GM12878 (cell line): ENCODE results near the gene GPR146. TPM values are rescaled to one million over a fixed set of nuclear protein-coding genes. Genes with fewer than 3 reads are reported as not detected.

Experiments
- ATAC-seq: fragments of 200-7000 bp; cut with Tn5 transposase; 3 replicates; pipeline ENCODE4 v1.9.1; 2020; ENCODE audit warnings: mild to moderate bottlenecking, moderate library complexity
- BruUV-seq: library from RNA; stranded (reverse); fragments of 400-500 nt; replicated peaks from 2 replicates; lab custom pipeline; 2021; lab: Mats Ljungman, UMichigan
- CTCF ChIA-PET: fragments of 300-600 bp; sonication (Branson Sonifier 250); formaldehyde crosslinking; extraction: SDS; loops from one replicate; lab custom pipeline; 2021; ENCODE audit warnings: inconsistent platforms; lab: Yijun Ruan, JAX
- POLR2A ChIA-PET: fragments of 350-600 bp; formaldehyde crosslinking; extraction: SDS; loops from one replicate; lab custom pipeline; 2021; ENCODE audit warnings: inconsistent platforms; lab: Charles Lee
- RAD21 ChIA-PET: fragments of 300-600 bp; sonication (Branson Sonifier 250); formaldehyde crosslinking; loops from one replicate; lab custom pipeline; 2023; ENCODE audit warnings: antibody characterized with exemption; ENCODE audit not compliant: unreplicated experiment; lab: Charles Lee
- SMC1A ChIA-PET: fragments of 300-600 bp; sonication (Branson Sonifier 250); formaldehyde crosslinking; loops from one replicate; lab custom pipeline; 2023; ENCODE audit not compliant: unreplicated experiment, uncharacterized antibody; lab: Charles Lee
- DNase-seq: peaks from one replicate; pipeline ENCODE4 v3.0.0-alpha.2; 2011; ENCODE audit warnings: low read depth, low spot score
- FAIRE-seq: peaks from 3 replicates; lab custom pipeline; 2011; peaks lifted over from hg19 to GRCh38; lab: Jason Lieb, UNC
- H2AFZ ChIP-seq: 2 replicates; pipeline ENCODE4 v1.6.0; 2011; ENCODE audit warnings: low read depth, low read length, control low read depth; ENCODE audit not compliant: control insufficient read depth
- H3K27ac ChIP-seq: 2 replicates; pipeline ENCODE4 v1.5.1; 2011; ENCODE audit warnings: control low read depth; ENCODE audit not compliant: control insufficient read depth, insufficient read depth
- H3K27me3 ChIP-seq, 2 experiments: replicated peaks in 1 of 2; 2 replicates each; pipeline versions ENCODE4 v1.6.0 to v1.6.1; 2011; ENCODE audit warnings: low read length in 1 of 2; ENCODE audit not compliant: control insufficient read depth in 2 of 2, insufficient read depth in 2 of 2
- H3K36me3 ChIP-seq, 2 experiments: 2 replicates each; pipeline ENCODE4 v1.5.1; 2011; ENCODE audit warnings: low read length in 1 of 2; ENCODE audit not compliant: control insufficient read depth in 2 of 2, insufficient read depth in 2 of 2
- H3K4me1 ChIP-seq: 2 replicates; pipeline ENCODE4 v1.6.1; 2011; ENCODE audit warnings: mild to moderate bottlenecking, low read length, moderate library complexity, mixed read lengths; ENCODE audit not compliant: control insufficient read depth, insufficient read depth
- H3K4me2 ChIP-seq: 2 replicates; pipeline ENCODE4 v1.6.0; 2011; ENCODE audit warnings: control low read depth; ENCODE audit not compliant: control insufficient read depth, insufficient read depth
- H3K4me3 ChIP-seq: fragments of 200-600 bp; sonication (generic); 2 replicates; pipeline ENCODE4 v1.5.1; 2016
- H3K79me2 ChIP-seq: 2 replicates; pipeline ENCODE4 v1.6.0; 2011; ENCODE audit warnings: low read length; ENCODE audit not compliant: control insufficient read depth, insufficient read depth
- H3K9ac ChIP-seq: 2 replicates; pipeline ENCODE4 v1.8.0; 2011; ENCODE audit warnings: low read length, control low read depth, mixed read lengths; ENCODE audit not compliant: control insufficient read depth, insufficient read depth
- H3K9me3 ChIP-seq: replicated peaks from 3 replicates; pipeline ENCODE4 v1.5.1; 2011; ENCODE audit warnings: mild to moderate bottlenecking, low read length; ENCODE audit not compliant: control insufficient read depth, insufficient read depth
- H4K20me1 ChIP-seq: 2 replicates; pipeline ENCODE4 v1.6.0; 2011; ENCODE audit not compliant: control insufficient read depth, insufficient read depth
- CREM ChIP-seq: IDR thresholded peaks from 2 replicates; pipeline ENCODE4 v1.6.1; 2014; ENCODE audit warnings: antibody characterized with exemption, low read depth
- HDAC6 ChIP-seq: fragments of 200-600 bp; sonication (generic); IDR thresholded peaks from one replicate; pipeline ENCODE4 v1.8.0; 2017; ENCODE audit warnings: antibody characterized with exemption; ENCODE audit not compliant: unreplicated experiment
- HDGF ChIP-seq: fragments of 450-650 bp; IDR thresholded peaks from 2 replicates; pipeline ENCODE4 v1.6.1; 2016; ENCODE audit warnings: antibody characterized with exemption
- IKZF2 ChIP-seq, 2 experiments: fragments of 450-650 bp; IDR thresholded peaks; 2 replicates each; pipeline ENCODE4 v1.6.1; 2017; ENCODE audit warnings: mild to moderate bottlenecking in 2 of 2, moderate library complexity in 2 of 2
- NFXL1 ChIP-seq: fragments of 450-650 bp; IDR thresholded peaks from 2 replicates; pipeline ENCODE4 v1.6.1; 2017; ENCODE audit warnings: antibody characterized with exemption, mild to moderate bottlenecking, borderline replicate concordance
- NR2F1 ChIP-seq: fragments of 450-650 bp; conservative IDR thresholded peaks from 2 replicates; pipeline ENCODE4 v1.6.1; 2017; ENCODE audit warnings: mild to moderate bottlenecking
- SIX5 ChIP-seq: IDR thresholded peaks from 2 replicates; pipeline ENCODE4 v1.6.1; 2011; ENCODE audit warnings: mild to moderate bottlenecking, low read depth, low read length, moderate library complexity; ENCODE audit not compliant: severe bottlenecking
- SMC3 ChIP-seq: IDR thresholded peaks from 2 replicates; pipeline ENCODE4 v1.6.1; 2011; ENCODE audit warnings: low read length, improper control_type of control experiment, borderline replicate concordance
- WGBS: methylation state at CpG from one replicate; pipeline ENCODE4 v1.1.6; 2016; ENCODE audit warnings: low lambda C conversion rate; ENCODE audit not compliant: insufficient replicate concordance, insufficient coverage; ENCODE audit errors: missing lambda C conversion rate; 5-methylcytosine and 5-hydroxymethylcytosine counted together
- in situ Hi-C: fragments of 300-500 bp; cut with MboI; formaldehyde crosslinking; loops from 9 replicates; pipeline ENCODE4 v1.14.3; 2018; ENCODE audit warnings: mixed read lengths
- intact Hi-C: fragments of 100-400 bp; cut with micrococcal nuclease; formaldehyde crosslinking; loops from one replicate; pipeline ENCODE4 v1.14.2; 2022; ENCODE audit not compliant: unreplicated experiment
- polyA plus RNA-seq, 11 experiments: library from polyadenylated mRNA; depleted of rRNA in 4 of 11; unstranded in 6 of 11; stranded (reverse) in 5 of 11; fragments of >200 nt; fragmentation: Nextera tagmentation in 4 of 11; fragmentation: Illumina TruSeq in 1 of 11; extraction: Ambion mirVana in 4 of 11; extraction: Trizol in 1 of 11; gene quantifications; 1 replicate in 1 of 11; 2 replicates in 10 of 11; pipeline versions ENCODE4 v1.2.1 to v1.2.3, GENCODE V29; 2011 to 2016; ENCODE audit warnings: inconsistent platforms in 2 of 11, missing spikeins in 2 of 11, low read depth in 1 of 11
- total RNA-seq, 4 experiments: library from RNA; depleted of rRNA in 3 of 4; stranded (reverse); fragments of >200 nt in 3 of 4; fragmentation: Illumina TruSeq in 1 of 4; extraction: Trizol in 1 of 4; gene quantifications; 2 replicates each; pipeline versions ENCODE4 v1.2.1 to v1.2.3, GENCODE V29; 2013 to 2021
- TF ChIP-seq, protein P1 (sequence below): fragments of 450-650 bp; formaldehyde crosslinking; IDR thresholded peaks from 2 replicates; pipeline ENCODE4 v1.4.0; 2022; ENCODE audit warnings: mild to moderate bottlenecking, moderate library complexity
- TF ChIP-seq, protein P2 (sequence below): fragments of 450-650 bp; IDR thresholded peaks from 2 replicates; pipeline ENCODE4 v1.6.1; 2017; ENCODE audit warnings: mild to moderate bottlenecking, low read depth, inconsistent platforms; ENCODE audit not compliant: poor library complexity, severe bottlenecking

The GPR146 gene
- total and polyA plus RNA-seq, 10 of the 15 experiments (the other 5 are each of a cell fraction or from before 2014, with no cell fraction given), result 0.19 to 12.0 (median 0.54) TPM; not detected in 2

- ATAC-seq (no peak), DNase-seq (no peak), FAIRE-seq (no peak)
- POLR2A ChIA-PET, result interaction anchor here (1.0 kb wide), 1 partner anchor 70 kb away, joined by 7 read pairs; no protein-coding TSS in a partner anchor
- SMC1A ChIA-PET, result interaction anchor here (1.3 to 3.9 kb wide), 4 partner anchors 38 to 114 kb away, joined by 3 to 121 read pairs (median 30); no protein-coding TSS in a partner anchor
- no peak overlapping the region for H3K9ac ChIP-seq
- no peaks in the 10 kb centered on the region; the same call in 2 of the 3 replicates for H3K9me3 ChIP-seq
- H3K79me2 ChIP-seq, result peaks cover 11% of the 10 kb centered on the region
- in situ Hi-C loops, result loop anchor here (5.0 kb wide), 2 partner anchors 36 to 66 kb away; no protein-coding TSS in a partner anchor
- H3K4me3 ChIP-seq, result no peak overlapping the region
- BruUV-seq, result no TSS peak
- WGBS, result 99% methylated on average over 21 of the region's 21 CpGs
- H3K27ac ChIP-seq, result peak overlapping the region; percentile 81; the same call in 1 of the 2 replicates
- TF ChIP-seq NFXL1 (no peak), HDGF (no peak)
- no peak overlapping the region for H2AFZ ChIP-seq
- RAD21 ChIA-PET, result interaction anchor here (5.1 kb wide), 1 partner anchor 69 kb away, joined by 196 read pairs; no protein-coding TSS in a partner anchor
- CTCF ChIA-PET, result interaction anchor here (1.0 to 9.7 kb wide), 4 partner anchors 39 to 112 kb away, joined by 3 to 280 read pairs (median 76); no protein-coding TSS in a partner anchor
- peaks cover 0 to 1% of the 10 kb centered on the region in 2 experiments; a peak in 3 of 4 replicates for H3K36me3 ChIP-seq
- no peak overlapping the region for H3K4me2 ChIP-seq
- H4K20me1 ChIP-seq, result no peaks in the 10 kb centered on the region
- no peaks in the 10 kb centered on the region for H3K27me3 ChIP-seq
- H3K4me1 ChIP-seq, result peaks cover 33% of the 10 kb centered on the region
- intact Hi-C loops, result loop anchor here (10.0 kb wide), 1 partner anchor 159 kb away; no protein-coding TSS in a partner anchor
Measured at GRCh38 chr7:1063361-1063760, 19.0 kb downstream of the GPR146 start.

- H3K36me3 ChIP-seq, result no peaks in the 10 kb centered on the region; a peak in 1 of 4 replicates
- no peak overlapping the region for H2AFZ ChIP-seq
- DNase-seq, result no peak
- CTCF ChIA-PET, result interaction anchor here (0.7 to 9.7 kb wide), 17 partner anchors 11 to 111 kb away, joined by 3 to 280 read pairs (median 9); partner anchors contain the start of gene GPR146
- no TSS peak for BruUV-seq
- SMC1A ChIA-PET, result interaction anchor here (1.1 to 3.9 kb wide), 7 partner anchors 21 to 79 kb away, joined by 4 to 121 read pairs (median 13); no protein-coding TSS in a partner anchor
- no peak for FAIRE-seq
- intact Hi-C loops (loop anchor here (10.0 kb wide), 1 partner anchor 160 kb away; no protein-coding TSS in a partner anchor), in situ Hi-C loops (loop anchor here (5.0 kb wide), 2 partner anchors 37 to 67 kb away; no protein-coding TSS in a partner anchor)
- H3K4me2 ChIP-seq, result peak overlapping the region; percentile 13
- no peak overlapping the region for H3K27ac ChIP-seq
- H4K20me1 ChIP-seq, result no peaks in the 10 kb centered on the region
- H3K9me3 ChIP-seq, result no peaks in the 10 kb centered on the region; the same call in 2 of the 3 replicates
- ATAC-seq, result no peak
- H3K9ac ChIP-seq, result no peak overlapping the region
- H3K4me1 ChIP-seq, result peaks cover 33% of the 10 kb centered on the region
- H3K4me3 ChIP-seq, result no peak overlapping the region
- POLR2A ChIA-PET, result interaction anchor here (0.9 to 3.3 kb wide), 5 partner anchors 19 to 73 kb away, joined by 3 to 29 read pairs (median 6); no protein-coding TSS in a partner anchor
- RAD21 ChIA-PET, result interaction anchor here (0.7 to 5.1 kb wide), 13 partner anchors 20 to 112 kb away, joined by 3 to 196 read pairs (median 9); partner anchors contain the start of gene GPR146
- no peaks in the 10 kb centered on the region for H3K27me3 ChIP-seq
- peaks cover 11% of the 10 kb centered on the region for H3K79me2 ChIP-seq
- 84% methylated on average over 13 of the region's 13 CpGs for WGBS
- TF ChIP-seq SIX5 (no peak), NR2F1 (no peak), HDAC6 (no peak), CREM (no peak), SMC3 (no peak), IKZF2 (IDR thresholded peaks at IDR 0.05) (no peak)
- TF ChIP-seq, protein P1, sequence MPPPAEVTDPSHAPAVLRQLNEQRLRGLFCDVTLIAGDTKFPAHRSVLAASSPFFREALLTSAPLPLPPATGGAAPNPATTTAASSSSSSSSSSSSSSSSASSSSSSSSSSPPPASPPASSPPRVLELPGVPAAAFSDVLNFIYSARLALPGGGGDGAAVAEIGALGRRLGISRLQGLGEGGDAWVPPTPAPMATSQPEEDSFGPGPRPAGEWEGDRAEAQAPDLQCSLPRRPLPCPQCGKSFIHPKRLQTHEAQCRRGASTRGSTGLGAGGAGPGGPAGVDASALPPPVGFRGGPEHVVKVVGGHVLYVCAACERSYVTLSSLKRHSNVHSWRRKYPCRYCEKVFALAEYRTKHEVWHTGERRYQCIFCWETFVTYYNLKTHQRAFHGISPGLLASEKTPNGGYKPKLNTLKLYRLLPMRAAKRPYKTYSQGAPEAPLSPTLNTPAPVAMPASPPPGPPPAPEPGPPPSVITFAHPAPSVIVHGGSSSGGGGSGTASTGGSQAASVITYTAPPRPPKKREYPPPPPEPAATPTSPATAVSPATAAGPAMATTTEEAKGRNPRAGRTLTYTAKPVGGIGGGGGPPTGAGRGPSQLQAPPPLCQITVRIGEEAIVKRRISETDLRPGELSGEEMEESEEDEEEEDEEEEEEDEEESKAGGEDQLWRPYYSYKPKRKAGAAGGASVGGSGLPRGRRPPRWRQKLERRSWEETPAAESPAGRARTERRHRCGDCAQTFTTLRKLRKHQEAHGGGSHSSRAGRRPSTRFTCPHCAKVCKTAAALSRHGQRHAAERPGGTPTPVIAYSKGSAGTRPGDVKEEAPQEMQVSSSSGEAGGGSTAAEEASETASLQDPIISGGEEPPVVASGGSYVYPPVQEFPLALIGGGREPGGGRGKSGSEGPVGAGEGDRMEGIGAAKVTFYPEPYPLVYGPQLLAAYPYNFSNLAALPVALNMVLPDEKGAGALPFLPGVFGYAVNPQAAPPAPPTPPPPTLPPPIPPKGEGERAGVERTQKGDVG (CRISPR knock-in tag), result no peak
- TF ChIP-seq, protein P2, sequence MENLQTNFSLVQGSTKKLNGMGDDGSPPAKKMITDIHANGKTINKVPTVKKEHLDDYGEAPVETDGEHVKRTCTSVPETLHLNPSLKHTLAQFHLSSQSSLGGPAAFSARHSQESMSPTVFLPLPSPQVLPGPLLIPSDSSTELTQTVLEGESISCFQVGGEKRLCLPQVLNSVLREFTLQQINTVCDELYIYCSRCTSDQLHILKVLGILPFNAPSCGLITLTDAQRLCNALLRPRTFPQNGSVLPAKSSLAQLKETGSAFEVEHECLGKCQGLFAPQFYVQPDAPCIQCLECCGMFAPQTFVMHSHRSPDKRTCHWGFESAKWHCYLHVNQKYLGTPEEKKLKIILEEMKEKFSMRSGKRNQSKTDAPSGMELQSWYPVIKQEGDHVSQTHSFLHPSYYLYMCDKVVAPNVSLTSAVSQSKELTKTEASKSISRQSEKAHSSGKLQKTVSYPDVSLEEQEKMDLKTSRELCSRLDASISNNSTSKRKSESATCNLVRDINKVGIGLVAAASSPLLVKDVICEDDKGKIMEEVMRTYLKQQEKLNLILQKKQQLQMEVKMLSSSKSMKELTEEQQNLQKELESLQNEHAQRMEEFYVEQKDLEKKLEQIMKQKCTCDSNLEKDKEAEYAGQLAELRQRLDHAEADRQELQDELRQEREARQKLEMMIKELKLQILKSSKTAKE, result no peak
Measured at GRCh38 chr7:1064581-1064980, 20.2 kb downstream of the GPR146 start.
